Peyer's patch (tissue), 4 donors: ENCODE data around the gene STYX.

ENCODE experiments used
- CTCF ChIP-seq, 6 experiments: fragments of 450-650 bp in 4 of 6; fragments of 200-600 bp in 2 of 6; sonication (generic) in 1 of 6; IDR thresholded peaks; one replicate each; pipeline ENCODE4 v1.5.1; 2017 to 2019; ENCODE audit warnings: antibody characterized with exemption in 6 of 6, mild to moderate bottlenecking in 3 of 6, moderate library complexity in 1 of 6
- POLR2A ChIP-seq, 2 donors: fragments of 450-650 bp; IDR thresholded peaks; one replicate each; pipeline ENCODE4 v1.5.1; 2017; ENCODE audit warnings: antibody characterized with exemption in 2 of 2, mild to moderate bottlenecking in 2 of 2, moderate library complexity in 2 of 2

GRCh38 chr14:52700701-52701172, 29.2 kb upstream of the STYX start:
- no peak for TF ChIP-seq CTCF (IDR thresholded peaks at IDR 0.05)
- TF ChIP-seq POLR2A (IDR thresholded peaks at IDR 0.05) = no peak
